HT1080 (cell line): ENCODE results near the gene AMH. TPM values are rescaled to one million over a fixed set of nuclear protein-coding genes. Genes with fewer than 3 reads are reported as not detected.

ENCODE experiments used
- DNase-seq: peaks from one replicate; pipeline ENCODE4 v3.0.0-alpha.2; 2015; ENCODE audit warnings: low read depth
- total RNA-seq: library from RNA; depleted of rRNA; stranded (reverse); fragments of >200 nt; shearing (Covaris generic); gene quantifications from 2 replicates; pipeline ENCODE4 v1.2.3, GENCODE V29; 2014

AMH gene
- total RNA-seq, 1 experiment from 2014 or later, result 7.2 TPM

DNA sequence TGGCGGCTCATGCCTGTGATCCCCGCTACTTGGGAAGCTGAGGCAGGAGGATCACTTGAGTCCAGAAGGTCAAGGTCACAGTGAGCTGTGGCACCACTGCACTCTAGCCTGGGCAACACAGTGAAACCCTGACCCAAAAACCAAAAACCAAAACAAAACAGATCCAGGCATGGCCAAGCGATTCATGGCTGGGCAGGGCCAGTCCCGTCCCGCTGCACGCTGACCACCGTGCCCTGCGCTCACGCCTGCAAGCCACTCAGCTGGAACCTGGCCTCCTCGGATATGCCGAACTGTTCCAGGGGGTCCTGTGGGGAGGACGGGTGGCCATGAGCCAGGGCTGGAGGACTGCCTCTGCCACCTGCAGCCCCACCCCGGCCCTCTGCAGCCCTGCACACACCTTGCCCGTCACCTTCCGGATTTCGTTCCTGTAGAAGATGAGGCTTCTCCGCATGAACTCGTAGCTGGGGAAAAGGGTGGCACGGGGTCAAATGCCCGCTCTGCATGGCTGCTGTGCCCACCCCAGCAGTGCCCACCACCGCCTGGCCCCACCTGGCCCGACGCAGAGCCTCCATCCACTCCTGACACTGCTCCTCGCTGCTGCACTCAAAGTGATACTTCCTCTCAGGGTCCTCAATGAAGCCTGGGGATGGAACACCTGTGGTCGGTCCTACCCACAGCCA, 15.4 kb upstream of the AMH start:
- no peak for DNase-seq

DNA sequence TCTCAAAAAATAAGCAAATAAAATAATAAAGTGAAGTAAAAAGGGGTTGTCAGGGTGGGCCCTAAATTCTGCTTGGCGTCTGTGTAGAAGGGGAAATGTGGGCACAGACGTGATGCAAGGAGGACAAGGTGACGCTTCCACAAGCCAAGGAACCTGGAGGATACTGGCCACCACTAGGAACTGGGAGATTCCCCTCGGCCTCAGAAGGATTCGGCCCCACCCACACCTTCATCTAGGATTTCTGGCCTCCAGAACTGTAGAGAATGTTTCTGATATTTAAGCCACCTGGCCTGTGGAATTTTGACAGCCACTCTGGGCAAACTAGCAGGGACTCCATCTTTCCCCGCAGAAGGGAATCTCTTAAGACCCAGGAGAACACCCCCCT, 14.1 kb upstream of the AMH start:
- DNase-seq, result no peak

GRCh38 chr19:2235381-2236063, 13.6 kb upstream of the AMH start:
- no peak for DNase-seq

DNA sequence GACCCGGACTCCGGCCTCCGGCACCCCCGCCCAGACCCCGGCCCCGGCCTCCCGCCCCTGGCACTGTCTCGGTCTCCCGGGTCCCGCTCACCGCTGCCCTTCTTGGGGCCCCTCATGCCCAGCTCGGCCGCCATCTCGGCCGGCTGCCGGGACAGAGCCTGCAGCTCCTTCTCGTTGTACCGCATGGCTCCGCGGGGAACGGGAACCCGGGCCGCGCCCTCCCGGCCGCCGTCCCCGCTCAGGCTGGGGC, 13.1 kb upstream of the AMH start:
- DNase-seq, result no peak

GRCh38 chr19:2236314-2237050, 12.6 kb upstream of the AMH start, which contains the start of the genes PLEKHJ1 and SF3A2:
Gene PLEKHJ1 (minus strand): TSS chr19:2236329. CDS start chr19:2236248, 81 bp downstream.
Gene SF3A2 (plus strand): TSS chr19:2236824. CDS start chr19:2243419, 6,595 bp downstream.
- peak; percentile 96 for DNase-seq

- peak; percentile 38 for DNase-seq
These were observed 11.9 kb upstream of the AMH start for GRCh38 chr19:2237051-2237868.

DNA sequence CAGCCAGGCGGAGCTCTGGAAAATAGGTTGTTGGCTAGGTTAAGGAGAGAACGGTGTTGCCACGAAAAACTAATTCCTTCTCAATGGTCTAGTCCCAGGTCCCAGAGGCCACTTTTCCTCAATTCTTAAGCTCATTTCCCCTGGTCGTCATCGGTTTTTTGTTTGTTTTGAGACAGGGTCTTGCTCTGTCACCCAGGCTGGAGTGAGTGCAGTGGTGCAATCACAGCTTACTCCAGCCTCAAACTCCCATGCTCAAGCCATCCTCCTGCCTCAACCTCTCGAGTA, 11.3 kb upstream of the AMH start:
- no peak for DNase-seq

DNA sequence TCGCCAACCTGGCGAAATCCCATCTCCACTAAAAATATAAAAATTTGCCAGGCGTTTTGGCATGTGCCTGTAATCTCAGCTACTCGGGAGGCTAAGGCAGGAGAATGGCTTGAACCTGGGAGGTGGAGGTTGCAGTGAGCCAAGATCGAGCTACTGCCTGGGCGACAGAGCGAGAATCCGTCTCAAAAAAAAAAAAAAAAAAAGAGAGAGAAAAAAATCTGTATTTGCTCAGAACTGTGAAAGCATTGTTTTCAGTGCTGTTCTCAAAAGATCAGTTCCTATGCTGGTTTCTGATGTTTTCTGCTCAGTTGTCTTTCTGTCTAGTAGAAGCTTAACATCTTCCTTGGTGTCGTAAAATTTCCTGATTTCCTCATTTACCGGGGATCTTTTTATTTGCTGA, 9.9 kb upstream of the AMH start:
- no peak for DNase-seq

DNA sequence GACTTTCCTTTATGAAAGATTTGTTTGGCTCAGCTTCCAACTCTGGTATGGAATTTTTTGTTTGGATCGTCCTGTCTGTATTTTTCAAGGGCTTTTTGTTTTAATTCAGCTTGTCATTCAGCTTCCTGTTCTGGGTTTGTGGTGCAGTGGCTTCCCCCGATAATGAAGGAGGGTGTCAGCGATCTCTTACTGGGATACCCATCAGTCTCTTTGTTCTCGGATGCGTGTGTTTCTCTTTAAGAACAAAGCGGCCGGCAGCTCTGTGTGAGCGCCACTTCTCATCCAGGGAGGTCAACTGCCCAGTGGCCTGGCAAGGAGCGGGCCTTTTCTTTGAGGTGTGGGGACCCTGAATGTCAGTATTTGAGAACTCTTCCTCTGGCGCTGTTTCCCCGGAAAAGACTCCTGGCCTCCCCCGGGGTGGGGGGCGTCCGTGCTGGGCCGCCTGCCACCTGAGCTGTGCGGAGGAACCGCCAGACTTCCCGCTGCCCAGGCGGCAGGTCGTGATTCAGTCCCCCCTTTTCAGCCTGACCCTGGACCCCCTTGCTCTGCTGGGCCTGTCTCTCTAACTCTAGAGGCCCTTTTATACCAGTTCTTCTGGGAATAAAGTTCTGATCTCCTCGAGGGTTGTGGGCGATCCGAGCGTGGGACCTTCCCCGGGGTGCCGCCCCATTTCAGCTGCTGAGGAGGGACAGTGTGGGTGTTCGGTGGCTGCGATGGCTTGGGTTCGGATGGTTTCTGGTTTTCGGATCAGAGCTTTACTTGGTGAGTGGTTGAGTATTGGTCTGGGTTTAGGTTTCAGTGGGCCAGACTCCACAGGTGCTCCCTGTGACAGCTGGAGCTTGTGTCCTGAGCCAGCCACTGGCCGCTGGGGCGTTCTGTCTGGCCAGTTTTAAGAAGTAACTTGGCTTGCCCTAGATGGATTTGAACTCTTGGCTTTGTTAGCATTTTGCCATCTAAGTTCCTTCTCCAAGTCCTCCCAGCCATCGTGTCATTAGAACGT, 9.1 kb upstream of the AMH start:
- DNase-seq, result no peak

DNA sequence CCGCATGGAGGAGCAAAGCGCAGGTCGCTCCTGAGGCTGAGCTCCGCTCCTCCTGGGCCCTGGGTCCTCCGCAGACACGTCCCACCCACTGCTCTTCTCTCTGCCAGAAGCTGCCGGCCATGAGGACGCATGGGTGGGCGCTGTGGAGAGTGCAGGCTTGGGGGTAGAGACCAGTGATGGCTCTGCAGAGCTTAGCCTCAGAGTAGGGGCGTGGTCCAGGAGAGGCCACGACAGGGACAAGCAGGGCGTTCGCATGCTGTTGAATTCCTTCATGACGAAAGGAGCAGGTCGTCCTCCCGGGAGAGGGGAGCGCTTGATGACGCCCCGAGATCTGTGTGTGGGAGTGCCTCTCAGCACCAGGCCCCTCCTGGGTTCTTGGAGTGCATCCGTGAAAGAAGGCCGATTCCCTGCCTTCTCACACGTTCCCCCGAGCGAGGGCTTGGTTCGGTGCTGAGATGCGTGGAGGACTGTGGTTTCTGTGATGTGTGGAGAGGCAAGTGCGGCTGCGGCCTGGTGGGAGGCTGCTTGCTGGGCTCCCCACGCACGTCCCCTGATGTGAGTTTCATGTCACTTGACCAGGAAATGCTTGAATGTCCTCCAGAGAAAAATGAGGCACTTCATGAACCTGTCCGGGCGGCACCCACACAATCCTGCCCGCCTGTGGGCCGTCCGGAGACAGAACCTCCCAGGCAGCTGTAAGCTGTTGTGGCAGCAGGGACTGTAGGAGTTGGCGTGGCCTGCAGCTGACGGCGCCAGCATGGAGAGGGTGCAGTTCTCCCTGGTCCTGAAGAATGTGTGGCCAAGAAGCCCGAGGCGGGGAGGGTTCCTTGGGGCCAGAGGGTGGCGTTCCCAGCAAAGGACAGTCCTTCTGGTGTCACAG, 8.0 kb upstream of the AMH start:
- no peak for DNase-seq

DNA sequence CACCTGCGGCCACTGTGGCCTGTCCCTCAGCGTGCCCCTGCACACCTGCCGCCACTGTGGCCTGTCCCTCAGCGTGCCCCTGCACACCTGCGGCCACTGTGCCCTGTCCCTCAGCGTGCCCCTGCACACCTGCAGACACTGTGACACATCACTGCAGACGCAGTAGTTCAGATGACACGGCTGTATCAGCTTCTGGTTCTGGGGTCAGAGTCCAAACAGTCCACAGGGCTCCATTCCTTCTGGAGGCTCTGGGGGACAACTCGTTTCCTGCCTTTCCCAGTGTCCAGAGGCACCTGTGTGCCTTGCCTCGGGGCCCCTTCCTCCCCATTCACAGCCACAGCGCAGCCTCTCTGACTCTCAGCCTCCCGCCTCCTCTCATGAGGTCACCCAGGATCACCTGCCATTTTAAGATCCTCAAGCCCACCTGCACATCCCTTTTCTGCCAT, 7.0 kb upstream of the AMH start:
- no peak for DNase-seq

- DNase-seq, result no peak
These were observed 6.3 kb upstream of the AMH start for GRCh38 chr19:2242816-2243215.

DNA sequence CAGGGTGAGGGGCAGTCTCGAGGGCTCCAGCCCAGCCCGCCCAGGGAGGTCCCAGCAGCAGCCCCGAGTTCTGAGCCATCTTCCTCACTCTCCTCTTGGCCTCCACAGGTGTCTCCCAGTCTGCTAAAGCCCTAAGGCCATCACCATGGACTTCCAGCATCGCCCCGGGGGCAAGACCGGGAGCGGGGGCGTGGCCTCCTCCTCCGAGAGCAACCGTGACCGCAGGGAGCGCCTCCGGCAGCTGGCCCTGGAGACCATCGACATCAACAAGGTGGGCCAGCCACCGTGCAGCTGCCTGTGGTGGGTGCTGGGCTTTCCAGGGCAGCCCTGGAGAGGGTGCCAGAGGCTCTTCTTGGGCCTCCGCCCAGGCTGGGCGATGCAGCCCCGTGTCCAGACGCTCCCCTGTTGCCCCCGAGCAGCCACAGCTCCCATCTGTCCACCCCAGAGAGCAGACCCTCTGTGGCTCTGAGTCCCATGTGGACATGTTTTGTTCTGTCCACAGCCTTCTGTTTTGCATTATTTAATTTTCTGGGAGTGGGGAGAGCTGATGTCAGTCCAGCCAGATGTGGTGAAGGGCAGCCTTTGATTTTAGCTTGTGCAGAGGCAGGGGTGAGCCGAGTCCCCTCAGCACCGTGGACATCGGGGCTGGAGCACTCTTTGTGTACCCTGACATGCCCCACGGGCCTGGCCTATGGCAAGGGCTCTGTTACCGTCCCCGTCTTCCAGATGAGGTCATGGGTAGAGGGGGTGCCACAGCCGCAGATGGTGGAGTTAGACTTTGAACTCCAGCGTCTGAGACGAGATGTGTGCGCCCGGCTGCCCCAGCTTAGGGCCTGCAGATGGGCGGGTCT, 5.6 kb upstream of the AMH start:
- DNase-seq, result no peak

DNA sequence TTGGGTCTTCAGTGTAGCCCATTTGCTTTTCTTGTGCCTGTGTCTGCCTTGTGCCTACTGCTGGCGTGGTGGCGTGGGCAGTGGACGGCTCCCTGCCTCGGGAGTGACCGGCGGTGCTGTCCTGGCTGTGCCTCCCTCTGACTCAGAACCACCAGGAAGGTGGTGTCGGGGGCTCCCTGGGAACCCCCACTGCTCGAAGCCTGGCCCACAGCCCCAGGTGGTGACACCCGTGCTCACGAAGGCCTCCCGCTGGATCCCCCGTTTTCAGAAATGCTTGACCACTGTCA, 5.1 kb upstream of the AMH start:
- DNase-seq, result no peak

DNA sequence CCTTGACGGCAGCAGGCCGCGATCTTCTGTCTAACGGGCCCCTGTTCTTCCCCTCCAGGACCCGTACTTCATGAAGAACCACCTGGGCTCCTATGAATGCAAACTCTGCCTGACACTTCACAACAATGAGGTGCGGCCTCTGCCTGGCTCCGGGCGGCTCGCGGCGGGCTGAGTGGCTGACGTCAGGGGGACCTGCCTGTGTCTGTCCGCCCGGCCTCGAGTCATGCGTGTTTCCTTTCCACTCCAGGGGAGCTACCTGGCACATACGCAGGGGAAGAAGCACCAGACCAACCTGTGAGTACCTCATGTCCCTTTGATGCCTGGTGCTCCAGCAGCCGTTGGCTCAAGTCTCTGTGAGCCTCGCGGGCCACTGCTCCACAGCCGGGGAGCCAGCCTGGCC, 4.6 kb upstream of the AMH start:
- DNase-seq, result no peak

GRCh38 chr19:2245273-2245672, 3.9 kb upstream of the AMH start:
- DNase-seq, result no peak

GRCh38 chr19:2246014-2246620, 3.0 kb upstream of the AMH start:
- DNase-seq, result no peak

DNA sequence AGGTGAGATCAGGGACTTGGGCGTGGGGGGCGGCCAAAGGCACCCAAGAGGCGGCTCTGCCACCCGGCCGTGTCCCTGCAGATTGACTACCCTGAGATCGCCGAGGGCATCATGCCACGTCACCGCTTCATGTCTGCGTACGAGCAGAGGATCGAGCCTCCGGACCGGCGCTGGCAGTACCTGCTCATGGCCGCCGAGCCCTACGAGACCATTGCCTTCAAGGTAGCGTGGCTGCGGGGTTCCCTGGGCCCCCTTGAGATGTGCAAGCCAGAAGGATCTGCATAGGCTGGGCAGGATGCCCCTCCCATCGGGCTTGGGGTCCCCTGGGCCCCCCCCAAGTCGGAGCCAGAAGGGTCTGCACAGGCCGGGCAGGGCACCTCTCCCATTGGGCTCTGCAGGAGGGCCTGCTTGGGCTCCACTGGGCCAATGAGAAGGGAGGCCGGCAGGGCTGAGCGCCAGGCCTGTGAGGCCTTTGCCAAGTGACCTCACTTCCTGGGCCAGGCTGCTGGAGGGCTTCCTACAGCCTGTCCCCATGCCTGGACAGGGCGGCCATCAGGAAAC, 2.2 kb upstream of the AMH start:
- DNase-seq, result peak; percentile 43
